NB4 (cell line): ENCODE data around the gene CLASP2.

ENCODE experiments used
- MYC ChIP-seq: IDR thresholded peaks from 2 replicates; pipeline ENCODE4 v1.6.1; 2011; ENCODE audit warnings: low read depth, low read length
- POLR2A ChIP-seq: IDR thresholded peaks from 2 replicates; pipeline ENCODE4 v1.6.1; 2011; ENCODE audit warnings: mild to moderate bottlenecking; ENCODE audit not compliant: insufficient read length; ENCODE audit errors: extremely low read depth
- TF ChIP-seq, protein P1 (sequence below): IDR thresholded peaks from one replicate; pipeline ENCODE4 v1.5.1; 2012; ENCODE audit warnings: low read depth, low read length

DNA sequence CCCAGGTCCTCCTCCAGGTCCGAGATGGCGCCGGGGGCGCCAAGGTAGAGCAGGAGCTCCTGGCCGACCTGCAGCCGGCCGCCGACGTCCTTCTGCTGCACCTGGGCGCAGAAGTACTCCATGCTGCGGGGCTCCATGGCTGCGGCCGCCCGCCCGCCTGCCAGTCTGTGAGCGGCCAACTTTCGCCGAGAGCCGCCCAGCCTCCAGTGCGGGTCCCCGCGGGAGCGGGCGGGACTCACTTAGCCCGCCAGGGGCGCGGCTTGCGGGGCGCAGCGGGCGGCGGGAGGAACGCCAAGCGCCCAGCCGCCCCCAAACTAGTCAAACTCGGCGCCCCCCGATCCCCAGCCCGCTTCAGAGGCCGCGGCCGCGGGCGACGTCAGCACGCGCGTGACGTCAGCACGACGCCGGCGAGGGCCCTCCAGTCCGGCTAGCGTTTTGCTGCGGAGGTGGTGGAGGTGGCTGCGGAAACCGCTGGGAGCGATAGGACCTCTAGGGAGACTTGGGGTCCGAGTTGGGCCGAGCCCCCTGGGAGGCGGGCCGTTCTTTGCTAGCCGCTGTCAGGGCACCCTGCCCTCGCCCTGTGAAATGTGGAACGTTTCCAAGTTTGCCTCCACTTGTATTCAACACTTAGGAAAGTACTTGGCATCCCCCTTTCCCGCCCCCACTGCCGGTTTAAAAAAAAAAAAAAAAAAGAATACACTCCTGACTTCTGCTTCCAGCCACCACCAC is at the start of gene CLASP2:
- TF ChIP-seq, protein P1, sequence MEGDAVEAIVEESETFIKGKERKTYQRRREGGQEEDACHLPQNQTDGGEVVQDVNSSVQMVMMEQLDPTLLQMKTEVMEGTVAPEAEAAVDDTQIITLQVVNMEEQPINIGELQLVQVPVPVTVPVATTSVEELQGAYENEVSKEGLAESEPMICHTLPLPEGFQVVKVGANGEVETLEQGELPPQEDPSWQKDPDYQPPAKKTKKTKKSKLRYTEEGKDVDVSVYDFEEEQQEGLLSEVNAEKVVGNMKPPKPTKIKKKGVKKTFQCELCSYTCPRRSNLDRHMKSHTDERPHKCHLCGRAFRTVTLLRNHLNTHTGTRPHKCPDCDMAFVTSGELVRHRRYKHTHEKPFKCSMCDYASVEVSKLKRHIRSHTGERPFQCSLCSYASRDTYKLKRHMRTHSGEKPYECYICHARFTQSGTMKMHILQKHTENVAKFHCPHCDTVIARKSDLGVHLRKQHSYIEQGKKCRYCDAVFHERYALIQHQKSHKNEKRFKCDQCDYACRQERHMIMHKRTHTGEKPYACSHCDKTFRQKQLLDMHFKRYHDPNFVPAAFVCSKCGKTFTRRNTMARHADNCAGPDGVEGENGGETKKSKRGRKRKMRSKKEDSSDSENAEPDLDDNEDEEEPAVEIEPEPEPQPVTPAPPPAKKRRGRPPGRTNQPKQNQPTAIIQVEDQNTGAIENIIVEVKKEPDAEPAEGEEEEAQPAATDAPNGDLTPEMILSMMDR = no peak
- peak; percentile 80 for TF ChIP-seq POLR2A
- TF ChIP-seq MYC = peak; percentile 58; the same call in 1 of the 2 replicates
